ENCODE results near the gene AZU1.
A peak's percentile ranks its signal among the peaks of the same experiment; 100 is the strongest.

The AZU1 gene

GRCh38 chr19:855566-856120, 28.0 kb downstream of the AZU1 start:
- no peak for DNase-seq (ENCODE audit: low read depth)

DNA sequence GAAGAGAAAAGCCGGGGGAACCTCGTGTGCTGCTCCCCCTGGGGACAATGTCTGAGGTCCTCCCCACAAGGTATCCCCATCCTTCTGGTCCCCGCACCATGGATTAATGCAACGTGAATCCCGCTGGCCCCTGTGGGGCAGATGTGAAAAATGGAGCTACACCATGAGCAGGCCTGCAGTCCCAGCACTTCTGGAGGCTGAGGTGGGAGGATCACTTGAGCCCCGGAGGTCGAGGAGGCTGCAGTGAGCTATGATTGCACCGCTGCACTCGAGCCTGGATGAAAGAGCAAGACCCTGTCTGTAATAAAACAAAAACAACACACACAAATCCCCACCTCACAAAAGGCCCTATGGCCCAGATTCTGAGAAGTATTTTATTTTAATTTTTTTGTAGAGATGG, 30.6 kb downstream of the AZU1 start:
- DNase-seq (ENCODE audit: low read depth): no peak

- no peak for DNase-seq (ENCODE audit: low read depth)
These were observed 31.5 kb downstream of the AZU1 start, which contains the start of gene CFD for GRCh38 chr19:858868-859843. TSS of gene CFD (plus strand) at chr19:859664. CDS start at chr19:859690, 26 bp downstream.

GRCh38 chr19:861141-861755, 33.6 kb downstream of the AZU1 start:
- DNase-seq (ENCODE audit: low read depth): no peak

GRCh38 chr19:861756-862580, 34.3 kb downstream of the AZU1 start:
- DNase-seq (ENCODE audit: low read depth): peak; percentile 44

- DNase-seq (ENCODE audit: low read depth): peak; percentile 60
These were observed 35.1 kb downstream of the AZU1 start for GRCh38 chr19:862581-863314.

DNA sequence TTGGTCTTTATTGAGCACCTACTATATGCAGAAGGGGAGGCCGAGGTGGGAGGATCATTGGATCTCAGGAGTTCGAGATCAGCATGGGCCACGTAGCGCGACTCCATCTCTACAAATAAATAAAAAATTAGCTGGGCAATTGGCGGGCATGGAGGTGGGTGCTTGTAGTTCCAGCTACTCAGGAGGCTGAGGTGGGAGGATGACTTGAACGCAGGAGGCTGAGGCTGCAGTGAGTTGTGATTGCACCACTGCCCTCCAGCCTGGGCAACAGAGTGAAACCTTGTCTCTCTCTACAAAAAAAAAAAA, 35.6 kb downstream of the AZU1 start:
- DNase-seq (ENCODE audit: low read depth): no peak

GRCh38 chr19:866769-867300, 39.2 kb downstream of the AZU1 start:
- DNase-seq (ENCODE audit: low read depth): no peak

GRCh38 chr19:867301-867793, 39.7 kb downstream of the AZU1 start:
- no peak for DNase-seq (ENCODE audit: low read depth)

DNA sequence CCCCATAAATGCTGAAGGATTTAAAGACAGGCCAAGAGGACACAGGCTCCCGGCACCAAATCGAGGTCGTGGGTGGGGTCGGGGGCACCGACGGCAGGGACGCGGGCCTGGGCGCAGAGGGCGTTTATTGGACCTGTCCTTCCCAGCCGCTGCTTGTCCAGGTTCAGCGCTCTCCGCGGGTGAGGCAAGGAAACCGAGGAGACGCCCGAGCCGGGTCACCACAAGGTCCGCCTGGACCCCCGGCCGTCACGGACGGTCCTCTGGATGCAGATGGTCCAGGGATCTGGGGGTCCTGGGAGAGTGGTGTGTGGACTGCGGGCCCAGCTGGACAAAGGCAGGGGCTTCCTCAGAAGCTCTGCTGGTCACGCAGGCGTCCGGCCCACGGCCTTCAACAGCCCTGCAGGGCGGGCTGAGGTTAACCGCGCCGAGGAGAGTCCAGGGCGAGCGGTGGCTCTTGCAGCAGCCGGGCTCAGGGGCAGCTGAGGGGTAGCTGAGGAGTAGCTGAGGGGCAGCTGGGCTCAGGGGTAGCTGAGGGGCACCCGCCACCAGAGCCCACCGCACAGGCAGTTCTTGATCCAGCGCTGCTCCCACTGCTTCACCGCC, 40.3 kb downstream of the AZU1 start:
- DNase-seq (ENCODE audit: low read depth): no peak

GRCh38 chr19:868458-869244, 41.0 kb downstream of the AZU1 start:
- no peak for DNase-seq (ENCODE audit: low read depth)

DNA sequence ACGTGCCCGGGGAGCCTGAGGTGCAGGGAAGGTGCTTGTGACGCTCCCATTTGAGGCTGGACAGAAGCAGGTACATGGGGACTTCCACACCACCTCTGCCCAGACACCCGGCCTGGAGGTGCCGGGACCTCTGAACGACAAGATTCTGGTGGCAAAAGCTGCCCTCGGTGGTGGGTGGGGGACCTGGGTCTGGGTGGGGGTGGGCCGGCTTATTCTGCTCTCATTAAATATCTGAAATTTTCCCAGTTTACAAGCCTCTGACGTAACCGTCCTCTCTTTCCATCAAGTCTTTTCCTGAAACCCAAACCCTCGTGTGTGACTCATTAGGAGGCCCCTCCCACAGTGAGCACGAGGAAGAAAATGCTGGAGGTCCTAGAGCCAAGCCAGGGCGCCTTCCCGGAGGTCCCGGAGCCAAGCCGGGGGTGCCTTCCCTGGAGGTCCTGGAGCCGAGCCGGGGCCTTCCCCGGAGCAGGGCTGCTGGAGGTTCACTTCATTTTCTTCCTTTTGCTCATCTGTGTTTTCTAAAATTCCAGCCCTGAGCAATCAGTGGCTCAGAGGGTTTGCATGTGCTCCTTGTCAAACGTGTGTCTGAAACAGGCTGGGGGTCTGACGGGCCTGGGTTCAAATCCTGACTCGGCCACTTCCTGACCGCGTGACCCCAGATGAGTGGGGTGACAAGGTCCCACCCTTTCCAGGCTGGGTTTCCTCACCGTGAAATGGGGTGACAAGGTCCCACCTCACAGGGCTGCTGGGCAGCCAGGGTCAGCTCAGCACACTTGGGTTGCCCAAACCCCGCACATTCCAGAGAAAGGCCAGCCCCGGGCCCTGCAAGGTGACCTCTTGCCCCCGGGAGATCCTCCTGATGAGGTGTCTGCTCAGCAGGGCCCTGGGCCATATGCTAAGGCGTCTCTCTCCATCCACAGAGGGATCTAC, 41.9 kb downstream of the AZU1 start:
- no peak for DNase-seq (ENCODE audit: low read depth)

DNA sequence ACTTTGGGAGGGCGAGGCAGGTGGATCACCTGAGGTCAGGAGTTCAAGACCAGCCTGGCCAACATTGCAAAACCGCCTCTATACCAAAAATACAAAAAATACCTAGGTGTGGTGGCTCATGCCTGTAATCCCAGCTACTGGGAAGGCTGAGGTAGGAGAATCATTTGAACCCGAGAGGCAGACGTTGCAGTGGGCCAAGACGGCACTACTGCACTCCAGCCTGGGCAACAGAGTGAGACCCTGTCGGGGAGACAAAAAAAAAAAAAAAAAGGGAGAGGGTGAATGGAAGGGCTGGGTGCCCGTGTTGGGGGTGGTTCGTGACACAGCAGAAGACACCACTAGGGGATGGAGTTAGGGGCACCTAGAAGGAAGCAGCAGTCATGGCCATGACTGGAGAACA, 42.7 kb downstream of the AZU1 start:
- DNase-seq (ENCODE audit: low read depth): no peak

GRCh38 chr19:870963-871401, 43.3 kb downstream of the AZU1 start:
- no peak for DNase-seq (ENCODE audit: low read depth)

- no peak for DNase-seq (ENCODE audit: low read depth)
These were observed 44.0 kb downstream of the AZU1 start for GRCh38 chr19:871446-872265.

DNA sequence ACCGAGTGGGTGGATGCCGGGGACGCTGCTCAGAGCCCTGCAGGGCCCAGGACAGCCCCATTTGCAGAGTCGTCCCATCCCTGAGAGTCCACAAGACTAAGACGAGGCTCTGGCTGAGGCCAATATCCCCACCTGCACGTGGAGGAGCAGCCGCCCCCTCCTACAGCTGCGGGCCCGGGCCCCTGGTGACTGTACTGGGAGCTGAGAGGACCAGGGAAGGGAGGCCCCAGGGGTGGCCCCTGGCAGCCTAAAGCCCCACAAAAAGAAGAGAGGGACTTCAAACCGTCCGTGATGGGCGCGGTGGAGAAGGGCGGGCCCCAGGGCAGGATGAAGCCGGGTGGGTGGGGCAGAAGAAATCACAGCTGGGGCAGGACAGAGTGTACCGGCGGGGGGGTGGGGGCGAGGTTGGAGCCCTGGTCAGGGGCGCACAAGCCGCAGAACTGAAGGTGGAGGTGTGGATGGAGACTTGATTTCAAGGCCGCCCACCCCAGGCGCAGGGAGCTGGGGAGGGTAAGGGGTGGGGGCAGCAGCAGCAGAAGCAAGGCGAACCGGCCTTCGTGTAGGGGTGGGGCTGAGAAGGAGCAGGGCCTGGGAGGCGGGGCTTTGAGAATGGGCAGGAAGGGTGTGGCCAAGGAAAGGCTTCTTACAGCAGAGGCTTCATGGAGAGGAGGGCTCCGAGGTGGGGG, 44.8 kb downstream of the AZU1 start:
- peak; percentile 57 for DNase-seq (ENCODE audit: low read depth)

- peak; percentile 54 for DNase-seq (ENCODE audit: low read depth)
These were observed 45.4 kb downstream of the AZU1 start for GRCh38 chr19:873084-873483.
